Measurements from ENCODE around the gene MAP3K5. TPM values are rescaled to one million over a fixed set of nuclear protein-coding genes. Genes with fewer than 3 reads are reported as not detected.

Gene MAP3K5
- total RNA-seq, 4 donors from 2014 or later = 18.7 to 24.1 (median 20.7) TPM

DNA sequence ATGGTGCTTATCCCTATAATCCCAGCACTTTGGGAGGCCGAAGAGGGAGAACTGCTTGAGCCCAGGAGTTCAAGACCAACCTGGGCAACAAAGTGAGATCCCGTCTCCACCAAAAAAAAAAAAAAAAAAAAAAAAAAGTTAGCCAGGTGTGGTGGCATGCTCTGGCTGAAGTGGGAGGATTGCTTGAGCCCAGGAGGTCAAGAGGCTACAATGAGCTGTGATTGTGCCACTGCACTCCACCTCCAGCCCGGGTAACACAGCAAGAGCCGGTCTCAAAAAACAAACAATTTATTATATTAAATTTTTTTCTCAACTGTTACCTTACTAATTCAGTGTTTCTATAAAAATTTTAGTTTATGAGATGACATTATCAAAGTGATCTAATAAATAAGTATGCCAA lies 156.7 kb downstream of the MAP3K5 start:
- DNase-seq (ENCODE audit: extremely low spot score) = no peak
- H3K4me1 ChIP-seq = peaks cover 0 to 7% (median 0%) of the 10 kb centered on the region in 4 donors
- no peak overlapping the region for H3K27ac ChIP-seq (replicated peaks in 1 of 4)
- no peak overlapping the region for H3K4me3 ChIP-seq
- 96% methylated on average over 4 of the region's 4 CpGs for WGBS
- H3K9me3 ChIP-seq = no peaks in the 10 kb centered on the region
- no peaks in the 10 kb centered on the region for H3K27me3 ChIP-seq
- peaks cover 0 to 53% (median 28%) of the 10 kb centered on the region in 4 donors for H3K36me3 ChIP-seq
- no peak for TF ChIP-seq POLR2AphosphoS5 (IDR thresholded peaks at IDR 0.05)
- no peak for TF ChIP-seq POLR2A (IDR thresholded peaks at IDR 0.05; ENCODE audit: low read depth)
- TF ChIP-seq EP300 (IDR thresholded peaks at IDR 0.05) = no peak
- intact Hi-C loops (cut with DNase I) = no loop called here

- intact Hi-C loops (cut with DNase I) = no loop called here
- H3K27me3 ChIP-seq = no peaks in the 10 kb centered on the region
- no peak for DNase-seq (ENCODE audit: extremely low spot score)
- no peak overlapping the region for H3K27ac ChIP-seq (replicated peaks in 1 of 4)
- H3K4me3 ChIP-seq = no peak overlapping the region
- 78% methylated on average over 1 of the region's 1 CpG for WGBS
- TF ChIP-seq POLR2A (IDR thresholded peaks at IDR 0.05; ENCODE audit: low read depth) (no peak), POLR2AphosphoS5 (IDR thresholded peaks at IDR 0.05) (no peak), EP300 (IDR thresholded peaks at IDR 0.05) (no peak)
- TF ChIP-seq, protein P1, sequence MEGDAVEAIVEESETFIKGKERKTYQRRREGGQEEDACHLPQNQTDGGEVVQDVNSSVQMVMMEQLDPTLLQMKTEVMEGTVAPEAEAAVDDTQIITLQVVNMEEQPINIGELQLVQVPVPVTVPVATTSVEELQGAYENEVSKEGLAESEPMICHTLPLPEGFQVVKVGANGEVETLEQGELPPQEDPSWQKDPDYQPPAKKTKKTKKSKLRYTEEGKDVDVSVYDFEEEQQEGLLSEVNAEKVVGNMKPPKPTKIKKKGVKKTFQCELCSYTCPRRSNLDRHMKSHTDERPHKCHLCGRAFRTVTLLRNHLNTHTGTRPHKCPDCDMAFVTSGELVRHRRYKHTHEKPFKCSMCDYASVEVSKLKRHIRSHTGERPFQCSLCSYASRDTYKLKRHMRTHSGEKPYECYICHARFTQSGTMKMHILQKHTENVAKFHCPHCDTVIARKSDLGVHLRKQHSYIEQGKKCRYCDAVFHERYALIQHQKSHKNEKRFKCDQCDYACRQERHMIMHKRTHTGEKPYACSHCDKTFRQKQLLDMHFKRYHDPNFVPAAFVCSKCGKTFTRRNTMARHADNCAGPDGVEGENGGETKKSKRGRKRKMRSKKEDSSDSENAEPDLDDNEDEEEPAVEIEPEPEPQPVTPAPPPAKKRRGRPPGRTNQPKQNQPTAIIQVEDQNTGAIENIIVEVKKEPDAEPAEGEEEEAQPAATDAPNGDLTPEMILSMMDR (IDR thresholded peaks at IDR 0.05) = no peak
- H3K36me3 ChIP-seq = peaks cover 0 to 50% (median 32%) of the 10 kb centered on the region in 4 donors
- no peaks in the 10 kb centered on the region for H3K4me1 ChIP-seq
- H3K9me3 ChIP-seq = no peaks in the 10 kb centered on the region
These were observed 158.9 kb downstream of the MAP3K5 start for GRCh38 chr6:136633355-136633754.

DNA sequence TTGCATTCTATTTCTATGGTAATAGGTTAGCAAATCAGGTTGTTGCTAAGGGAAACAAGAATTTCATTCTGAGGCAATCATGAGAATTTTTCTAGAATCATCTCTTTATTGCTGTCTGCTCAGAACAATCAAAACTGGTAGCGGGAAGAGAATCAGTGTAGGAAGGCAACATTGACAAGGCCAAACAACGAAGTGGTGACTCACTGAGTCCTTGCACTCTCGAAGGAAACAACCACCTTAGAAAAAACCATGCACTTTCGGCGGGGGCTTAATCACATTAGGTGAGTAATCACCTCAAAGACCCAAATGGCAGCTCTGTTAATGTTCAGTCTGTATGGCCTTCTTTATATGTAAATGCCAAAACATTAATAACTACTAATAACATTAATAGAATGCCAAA lies 163.3 kb downstream of the MAP3K5 start:
- 93% methylated on average over 5 of the region's 5 CpGs for WGBS
- H3K4me3 ChIP-seq = no peak overlapping the region
- peaks cover 0 to 27% (median 9%) of the 10 kb centered on the region in 4 donors for H3K36me3 ChIP-seq
- H3K27me3 ChIP-seq = no peaks in the 10 kb centered on the region
- H3K4me1 ChIP-seq = peaks cover 0 to 9% (median 6%) of the 10 kb centered on the region in 4 donors
- no peak for TF ChIP-seq EP300 (IDR thresholded peaks at IDR 0.05)
- no peak for TF ChIP-seq POLR2AphosphoS5 (IDR thresholded peaks at IDR 0.05)
- TF ChIP-seq, protein P1 (IDR thresholded peaks at IDR 0.05) = no peak
- no peak for TF ChIP-seq POLR2A (IDR thresholded peaks at IDR 0.05; ENCODE audit: low read depth)
- no peak overlapping the region for H3K27ac ChIP-seq (replicated peaks in 1 of 4)
- H3K9me3 ChIP-seq = no peaks in the 10 kb centered on the region
- intact Hi-C loops (cut with DNase I) = no loop called here
- DNase-seq (ENCODE audit: extremely low spot score) = no peak

- Histone ChIP-seq H3K4me1 (peaks cover 0 to 9% (median 6%) of the 10 kb centered on the region in 4 donors), H3K27me3 (no peaks in the 10 kb centered on the region), H3K27ac (replicated peaks in 1 of 4) (no peak overlapping the region), H3K9me3 (no peaks in the 10 kb centered on the region), H3K4me3 (no peak overlapping the region), H3K36me3 (peaks cover 0 to 24% (median 11%) of the 10 kb centered on the region in 4 donors)
- intact Hi-C loops (cut with DNase I) = no loop called here
- no peak for TF ChIP-seq POLR2AphosphoS5 (IDR thresholded peaks at IDR 0.05)
- TF ChIP-seq, protein P1 (IDR thresholded peaks at IDR 0.05) = no peak
- no peak for TF ChIP-seq EP300 (IDR thresholded peaks at IDR 0.05)
- no peak for TF ChIP-seq POLR2A (IDR thresholded peaks at IDR 0.05; ENCODE audit: low read depth)
- DNase-seq (ENCODE audit: extremely low spot score) = no peak
- WGBS = 91% methylated on average over 5 of the region's 5 CpGs
These were observed 165.1 kb downstream of the MAP3K5 start for GRCh38 chr6:136627191-136627590.

GRCh38 chr6:136625293-136625692 lies 167.0 kb downstream of the MAP3K5 start:
- intact Hi-C loops (cut with DNase I) = no loop called here
- TF ChIP-seq POLR2AphosphoS5 (IDR thresholded peaks at IDR 0.05) (no peak), EP300 (IDR thresholded peaks at IDR 0.05) (no peak), POLR2A (IDR thresholded peaks at IDR 0.05; ENCODE audit: low read depth) (no peak)
- TF ChIP-seq, protein P1 (IDR thresholded peaks at IDR 0.05) = no peak
- Histone ChIP-seq H3K4me3 (no peak overlapping the region), H3K36me3 (peaks cover 0 to 27% (median 13%) of the 10 kb centered on the region in 4 donors), H3K4me1 (peaks cover 0 to 9% (median 6%) of the 10 kb centered on the region in 4 donors), H3K27me3 (no peaks in the 10 kb centered on the region), H3K27ac (replicated peaks in 1 of 4) (no peak overlapping the region), H3K9me3 (no peaks in the 10 kb centered on the region)
- 69% methylated on average over 1 of the region's 1 CpG for WGBS
- no peak for DNase-seq (ENCODE audit: extremely low spot score)
